GM21423 (cell line): ENCODE data around the gene ASIP.
"Not testable (repeated sequence)": the region's sequence is repeated elsewhere in the genome, so short reads cannot be mapped to it uniquely, and the experiment has no call there.

Experiments
- ATAC-seq: cut with Tn5 transposase; IDR thresholded peaks from one replicate; pipeline ENCODE4 v1.9.1; 2021; ENCODE audit warnings: mild to moderate bottlenecking, moderate library complexity; ENCODE audit not compliant: unreplicated experiment

Gene ASIP

DNA sequence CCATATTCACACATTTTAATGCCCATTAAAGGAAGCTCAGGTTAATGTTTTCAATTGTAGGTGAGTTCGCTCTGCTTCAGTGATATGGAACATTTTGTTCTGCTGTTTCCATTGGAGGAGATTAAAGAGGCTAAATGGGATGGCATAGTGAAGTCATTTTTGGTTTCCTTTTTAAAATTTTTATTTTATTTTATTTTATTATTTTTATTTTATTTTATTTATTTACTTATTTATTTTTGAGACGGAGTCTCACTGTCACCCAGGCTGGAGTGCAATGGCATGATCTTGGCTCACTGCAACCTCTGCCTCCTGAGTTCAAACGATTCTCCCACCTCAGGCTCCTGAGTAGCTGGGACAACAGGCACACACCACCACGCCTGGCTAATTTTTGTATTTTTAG lies 792 bp downstream of the ASIP start:
- ATAC-seq: not testable (repeated sequence)

- ATAC-seq: no peak
Measured at GRCh38 chr20:34242879-34243278, 1.7 kb downstream of the ASIP start.

GRCh38 chr20:34243377-34243776 lies 2.2 kb downstream of the ASIP start:
- ATAC-seq: no peak

DNA sequence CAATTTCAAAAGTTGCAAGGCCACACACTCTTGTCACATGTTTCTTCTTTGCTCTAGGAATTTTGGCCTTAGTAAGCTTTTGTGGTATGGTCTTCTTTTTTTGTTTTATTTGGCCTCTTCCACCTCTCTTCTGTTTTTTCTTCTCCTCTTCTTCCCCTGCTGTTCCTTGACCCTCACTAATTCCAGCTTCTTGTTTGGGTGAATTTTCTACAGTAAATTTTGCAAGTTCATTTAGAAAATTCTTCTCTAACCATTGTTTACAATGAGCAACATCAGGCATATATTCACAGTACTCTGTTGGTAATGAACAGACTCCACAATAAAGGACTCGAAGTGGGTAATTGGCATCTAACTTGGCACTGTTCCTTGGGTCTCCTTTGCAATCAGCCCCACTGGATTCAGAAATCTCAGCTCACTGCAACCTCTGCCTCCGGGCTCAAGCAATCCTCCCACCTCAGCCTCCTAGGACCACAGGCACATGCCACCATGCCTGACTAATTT lies 5.0 kb downstream of the ASIP start:
- ATAC-seq: no peak

GRCh38 chr20:34249291-34249690 lies 8.1 kb downstream of the ASIP start:
- no peak for ATAC-seq

- no peak for ATAC-seq
Measured at GRCh38 chr20:34250005-34250404, 8.8 kb downstream of the ASIP start.

DNA sequence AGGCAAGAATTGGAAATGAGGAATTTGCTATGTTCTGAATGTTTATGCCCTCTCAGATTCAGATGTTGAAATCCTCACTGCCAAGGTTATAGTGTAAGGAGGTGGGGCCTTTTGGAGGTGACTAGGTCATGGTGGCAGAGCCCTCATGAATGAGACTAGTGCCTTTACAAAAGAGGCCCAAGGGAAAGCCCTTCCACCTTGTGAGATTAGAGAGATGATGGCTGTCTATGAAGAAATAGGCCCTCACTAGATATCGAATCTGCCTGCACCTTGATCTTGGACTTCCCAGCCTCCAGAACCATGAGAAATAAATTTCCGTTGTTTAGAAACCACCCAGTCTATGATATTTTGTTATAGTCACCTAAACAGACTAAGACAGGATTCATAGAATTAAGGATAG lies 10.4 kb downstream of the ASIP start:
- ATAC-seq: no peak

DNA sequence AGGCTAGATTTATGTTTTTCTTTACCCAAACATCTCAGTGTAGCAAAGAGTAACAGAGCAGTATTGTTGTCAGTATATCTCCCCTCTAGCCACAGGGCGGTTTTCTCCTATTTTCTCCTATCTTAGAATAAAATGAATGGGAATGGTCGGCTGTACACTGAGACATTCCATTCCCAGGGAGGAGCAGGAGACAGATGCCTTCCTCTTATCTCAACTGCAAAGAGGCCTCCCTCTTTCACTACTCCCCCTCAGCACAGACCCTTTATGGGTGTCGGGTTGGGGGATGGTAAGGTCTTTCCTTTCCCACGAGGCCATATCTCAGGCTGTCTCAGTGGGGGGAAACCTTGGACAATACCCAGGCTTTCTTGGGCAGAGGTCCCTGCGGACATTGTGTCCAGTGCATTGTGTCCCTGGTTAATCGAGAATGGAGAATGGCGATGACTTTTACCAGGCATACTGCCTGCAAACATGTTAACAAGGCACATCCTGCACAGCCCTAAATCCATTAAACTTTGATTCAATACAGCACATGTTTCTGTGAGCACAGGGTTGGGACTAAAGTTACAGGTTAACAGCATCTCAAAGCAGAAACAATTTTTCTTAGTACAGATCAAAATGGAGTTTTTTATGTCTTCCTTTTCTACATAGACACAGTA lies 11.3 kb downstream of the ASIP start:
- not testable (repeated sequence) for ATAC-seq

DNA sequence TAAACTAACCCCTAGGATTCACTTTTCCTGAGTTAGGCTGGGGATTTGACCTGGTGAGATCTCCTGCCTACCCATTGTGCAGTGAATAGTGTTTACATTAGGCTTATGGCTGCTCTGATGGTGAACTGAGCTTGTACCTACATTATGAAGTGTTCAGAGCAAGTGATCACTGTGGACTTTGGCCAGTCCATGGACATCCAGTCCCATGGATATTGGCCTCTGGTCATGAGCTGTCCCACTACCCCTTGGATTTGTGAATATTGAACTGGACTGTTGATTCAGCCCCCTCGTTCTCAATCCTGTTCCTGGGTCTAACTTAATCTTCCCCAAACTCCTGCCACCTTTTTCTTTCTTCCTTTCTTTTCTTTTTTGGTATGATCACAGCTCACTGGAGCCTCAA lies 13.8 kb downstream of the ASIP start:
- no peak for ATAC-seq

DNA sequence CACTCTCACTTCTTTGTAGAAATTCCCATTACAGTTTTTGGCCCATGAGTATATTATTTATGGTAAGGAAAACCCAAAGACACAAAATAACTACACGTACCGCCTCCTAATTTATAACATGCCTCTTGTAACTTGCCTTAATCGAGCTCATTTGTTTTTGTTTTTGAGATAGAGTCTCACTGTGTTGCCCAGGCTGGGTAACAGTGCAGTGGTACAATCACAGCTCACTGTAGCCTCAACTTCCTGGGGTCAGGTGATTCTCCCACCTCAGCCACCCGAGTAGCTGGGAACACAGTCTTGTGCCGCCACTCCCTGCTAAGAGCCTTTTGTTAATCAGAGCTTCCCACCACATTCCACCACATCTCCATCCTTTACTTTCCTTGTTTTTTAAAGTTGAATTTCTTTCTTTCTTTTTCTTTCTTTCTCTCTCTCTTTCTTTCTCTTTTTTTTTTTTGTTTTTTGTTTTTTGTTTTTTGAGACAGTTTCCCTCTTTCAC lies 15.5 kb downstream of the ASIP start:
- ATAC-seq: no peak

DNA sequence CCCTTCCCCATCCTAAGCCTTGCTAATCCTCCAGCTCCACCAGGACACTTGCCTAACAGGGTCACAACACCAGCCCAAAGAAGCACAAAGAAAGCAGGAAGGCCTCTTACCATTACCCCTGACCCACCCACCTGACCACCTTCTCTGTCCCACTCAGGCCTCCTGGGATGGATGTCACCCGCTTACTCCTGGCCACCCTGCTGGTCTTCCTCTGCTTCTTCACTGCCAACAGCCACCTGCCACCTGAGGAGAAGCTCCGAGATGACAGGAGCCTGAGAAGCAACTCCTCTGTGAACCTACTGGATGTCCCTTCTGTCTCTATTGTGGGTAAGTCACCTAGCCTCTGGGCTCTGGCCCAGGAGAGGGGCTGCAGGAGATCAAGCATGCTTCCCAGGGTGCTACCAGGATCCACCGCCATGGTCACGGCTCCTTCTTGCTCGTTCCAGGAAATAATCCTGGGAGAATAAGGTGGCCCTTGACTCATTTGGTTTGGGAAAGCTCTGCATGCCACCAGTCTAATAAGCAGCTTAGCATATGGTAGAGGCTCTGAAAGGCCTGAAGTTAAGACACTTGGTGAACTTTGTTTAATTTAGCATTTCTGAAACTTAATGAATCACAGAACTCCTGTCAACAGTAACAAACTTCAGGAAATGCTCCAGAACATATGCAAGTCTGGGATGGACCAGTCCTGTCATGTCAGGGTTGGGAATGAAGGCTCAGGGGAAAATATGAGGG lies 19.2 kb downstream of the ASIP start:
- no peak for ATAC-seq

DNA sequence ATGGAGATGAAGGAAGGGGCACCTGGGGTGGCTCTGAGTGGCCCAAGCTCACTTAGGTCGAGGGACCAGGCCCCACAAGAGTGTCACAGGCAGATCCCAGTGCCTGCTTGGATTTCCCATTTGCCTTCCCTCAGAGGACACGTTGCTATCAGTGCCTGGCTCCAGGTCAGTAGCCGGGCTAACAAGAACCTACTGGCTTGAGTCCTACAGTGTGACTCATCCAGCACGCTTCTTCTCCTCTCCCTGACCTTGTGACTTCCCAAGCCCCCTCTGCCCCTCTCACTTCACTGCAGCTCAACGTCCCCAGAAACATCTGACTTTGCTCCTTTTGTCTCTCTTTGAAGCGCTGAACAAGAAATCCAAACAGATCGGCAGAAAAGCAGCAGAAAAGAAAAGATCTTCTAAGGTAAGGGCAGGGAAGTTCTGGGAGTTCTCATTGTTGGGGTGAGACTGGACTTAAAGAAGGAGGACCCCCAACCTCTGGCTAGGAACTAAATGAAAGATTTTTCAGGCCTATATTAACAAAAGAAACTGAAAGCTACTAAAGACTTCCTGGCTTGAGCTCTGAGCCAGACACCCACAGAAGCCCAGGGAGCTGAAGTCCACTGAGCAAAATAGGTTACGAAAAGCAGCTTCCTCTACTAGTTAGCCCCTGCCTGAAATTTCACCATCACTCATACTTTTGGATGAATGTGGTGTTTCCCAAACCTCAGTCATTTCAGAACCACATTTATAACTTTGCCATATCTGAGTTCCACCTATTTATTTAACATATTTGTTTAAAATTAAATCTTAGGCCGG lies 21.5 kb downstream of the ASIP start:
- no peak for ATAC-seq

DNA sequence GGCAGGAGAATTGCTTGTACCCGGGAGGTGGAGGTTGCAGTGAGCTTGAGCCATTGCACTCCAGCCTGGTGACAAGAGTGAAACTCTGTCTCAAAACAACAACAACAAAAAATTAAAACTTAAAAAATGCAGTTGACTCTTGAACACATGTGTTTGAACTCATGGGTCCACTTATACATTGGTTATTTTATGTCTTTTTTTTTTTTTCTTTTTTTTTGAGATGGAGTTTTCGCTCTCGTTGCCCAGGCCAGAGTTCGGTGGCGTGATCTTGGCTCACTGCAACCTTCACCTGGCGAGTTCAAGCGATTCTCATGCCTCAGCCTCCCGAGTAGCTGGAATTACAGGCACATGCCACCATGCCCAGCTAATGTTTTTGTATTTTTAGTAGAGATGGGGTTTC lies 22.2 kb downstream of the ASIP start:
- ATAC-seq: not testable (repeated sequence)

DNA sequence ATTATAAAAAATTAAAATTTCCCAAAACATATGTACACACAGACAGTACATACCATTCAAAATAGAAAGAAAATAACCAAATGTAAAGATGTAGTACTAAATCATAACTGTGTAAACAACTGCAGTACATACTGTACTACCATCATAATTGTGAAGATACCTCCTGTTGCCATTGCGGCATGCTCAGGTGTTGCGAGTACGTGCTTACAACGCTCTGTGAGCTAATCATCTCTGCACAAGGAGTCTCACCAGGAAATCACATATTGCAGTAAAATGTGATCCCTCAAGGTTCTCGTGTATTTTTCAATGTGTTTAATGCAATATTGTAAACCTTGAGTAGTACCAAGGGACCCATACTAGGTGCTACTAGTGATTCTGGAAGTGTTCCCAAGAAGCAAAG lies 22.9 kb downstream of the ASIP start:
- ATAC-seq: no peak

DNA sequence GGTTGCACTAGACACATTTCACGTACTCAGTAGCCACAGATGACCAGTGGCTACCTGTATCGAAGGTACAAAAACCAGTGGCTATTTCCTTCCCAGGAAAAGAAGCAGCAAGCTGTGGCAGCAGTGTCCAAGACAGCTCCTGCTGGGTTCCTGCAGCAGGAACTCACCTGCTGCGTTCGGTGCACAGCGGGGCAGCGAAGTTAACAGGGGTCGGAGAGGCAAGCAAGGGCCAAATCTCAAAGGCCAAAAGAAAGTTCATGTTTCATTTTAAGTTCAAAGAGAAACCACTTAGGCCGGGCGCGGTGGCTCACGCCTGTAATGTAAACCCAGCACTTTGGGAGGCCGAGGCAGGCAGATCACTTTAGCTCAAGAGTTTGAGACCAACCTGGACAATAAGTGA lies 26.9 kb downstream of the ASIP start:
- ATAC-seq: no peak

DNA sequence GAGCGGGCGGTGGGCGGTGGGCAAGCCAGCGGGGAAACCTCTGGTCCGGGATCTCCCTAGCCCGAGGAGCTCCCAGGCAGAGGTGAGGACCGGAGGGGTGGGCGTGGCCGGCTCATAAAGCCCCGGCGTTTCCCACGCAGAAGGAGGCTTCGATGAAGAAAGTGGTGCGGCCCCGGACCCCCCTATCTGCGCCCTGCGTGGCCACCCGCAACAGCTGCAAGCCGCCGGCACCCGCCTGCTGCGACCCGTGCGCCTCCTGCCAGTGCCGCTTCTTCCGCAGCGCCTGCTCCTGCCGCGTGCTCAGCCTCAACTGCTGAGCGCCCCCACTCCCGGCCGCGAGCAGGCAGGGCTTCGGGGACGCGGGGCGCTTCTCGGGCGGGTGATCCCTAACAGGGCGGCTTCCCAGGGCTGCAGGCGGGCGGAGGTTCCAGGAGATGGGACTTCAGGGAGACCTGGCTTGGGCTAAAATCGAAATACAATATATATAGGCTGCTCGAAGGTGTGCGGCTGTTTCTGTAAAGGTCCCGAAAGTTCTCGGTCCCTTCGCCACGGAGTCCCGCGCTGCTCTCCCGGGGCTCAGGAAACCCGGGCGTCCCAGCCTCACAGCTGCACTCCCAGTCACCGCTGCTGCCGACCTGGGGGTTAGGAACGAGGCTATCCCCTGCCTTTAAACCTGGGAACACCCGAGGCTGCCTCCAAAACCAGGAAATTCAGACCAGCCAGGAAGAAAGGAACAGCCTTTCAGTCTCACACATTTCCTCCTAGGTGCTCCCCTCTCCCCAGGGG lies 27.8 kb downstream of the ASIP start:
- no peak for ATAC-seq

GRCh38 chr20:34269996-34270627 lies 28.9 kb downstream of the ASIP start:
- ATAC-seq: no peak

DNA sequence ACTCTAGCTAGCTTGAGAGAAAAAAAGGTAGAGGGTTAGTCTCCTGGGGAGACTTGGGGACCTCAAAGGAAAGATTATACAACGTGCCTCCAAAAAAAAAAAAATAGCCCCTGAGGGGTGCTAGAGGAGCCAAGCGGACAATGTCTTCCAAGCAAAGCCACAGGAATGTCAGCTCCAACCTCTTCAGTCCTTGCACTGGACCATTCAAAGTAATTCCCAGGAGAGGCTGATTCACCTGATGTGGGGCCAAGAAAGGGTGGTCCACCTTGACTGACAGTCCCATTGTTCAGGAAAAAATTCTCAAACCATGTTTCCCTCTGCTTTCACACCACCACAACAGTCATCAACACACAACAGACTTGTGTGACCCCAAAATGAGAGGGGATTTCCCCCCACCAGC lies 30.7 kb downstream of the ASIP start:
- ATAC-seq: no peak

DNA sequence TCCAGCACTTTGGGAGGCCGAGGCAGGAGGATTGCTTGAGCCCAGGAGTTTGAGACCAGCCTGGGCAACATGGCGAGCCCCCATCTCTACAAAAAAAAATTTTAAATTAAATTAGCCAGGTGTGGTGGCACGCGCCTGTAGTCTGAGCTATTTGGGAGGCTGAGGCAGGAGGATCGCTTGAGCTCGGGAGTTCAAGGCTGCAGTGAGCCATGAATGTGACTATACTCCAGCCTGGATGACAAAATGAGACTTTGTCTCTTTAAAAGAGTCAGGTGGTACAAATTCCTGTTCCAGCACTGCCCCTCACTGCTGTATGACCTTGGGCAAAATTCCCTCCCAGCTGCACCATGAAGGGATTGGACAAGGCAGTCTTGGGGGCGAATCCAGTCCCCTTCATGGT lies 33.5 kb downstream of the ASIP start:
- no peak for ATAC-seq

GRCh38 chr20:34281177-34281576 lies 40.0 kb downstream of the ASIP start:
- ATAC-seq: no peak
